Lower leg skin (tissue), 4 donors: ENCODE results near the gene EML6. TPM values are rescaled to one million over a fixed set of nuclear protein-coding genes. Genes with fewer than 3 reads are reported as not detected.
A peak's percentile ranks its signal among the peaks of the same experiment; 100 is the strongest.

ENCODE experiments used
- DNase-seq, 2 donors: peaks; one replicate each; pipeline ENCODE4 v3.0.0-alpha.2; 2019; ENCODE audit warnings: low spot score in 2 of 2
- H3K4me3 ChIP-seq: fragments of 200-600 bp; sonication (generic); 2 replicates; pipeline ENCODE4 v1.5.1; 2017; ENCODE audit warnings: mild to moderate bottlenecking, low read depth; ENCODE audit not compliant: poor library complexity, severe bottlenecking
- CTCF ChIP-seq, 3 donors: fragments of 450-650 bp; IDR thresholded peaks; one replicate each; pipeline ENCODE4 v1.5.1; 2016; ENCODE audit warnings: antibody characterized with exemption in 3 of 3, mild to moderate bottlenecking in 3 of 3, moderate library complexity in 2 of 3
- POLR2A ChIP-seq, 2 donors: fragments of 450-650 bp; IDR thresholded peaks; one replicate each; pipeline ENCODE4 v1.6.1; 2016 to 2017; ENCODE audit warnings: antibody characterized with exemption in 2 of 2, mild to moderate bottlenecking in 1 of 2, moderate library complexity in 1 of 2
- WGBS, 2 donors: methylation state at CpG; one replicate each; pipeline ENCODE4 v1.1.5; 2018; 5-methylcytosine and 5-hydroxymethylcytosine counted together
- intact Hi-C: fragments of 100-400 bp; cut with DNase I; formaldehyde crosslinking; loops from one replicate; pipeline ENCODE4 v1.15.0; 2023; ENCODE audit warnings: low total_unique reads
- total RNA-seq, 4 donors: library from RNA; depleted of rRNA; stranded (reverse); fragments of >200 nt; gene quantifications; one replicate each; pipeline ENCODE4 v1.1.0, GENCODE V29; 2016

Gene EML6
- total RNA-seq, 4 donors from 2014 or later = 1.8 to 4.4 (median 3.3) TPM

- WGBS, 2 donors = 87 to 91% methylated on average over 15 of the region's 15 CpGs
- intact Hi-C loops = no loop called here
- H3K4me3 ChIP-seq = no peak overlapping the region
- no peak for DNase-seq
- TF ChIP-seq CTCF (IDR thresholded peaks at IDR 0.05) = no peak
- TF ChIP-seq POLR2A (IDR thresholded peaks at IDR 0.05) = no peak
These were observed 218.0 kb downstream of the EML6 start for GRCh38 chr2:54941248-54941984.

- 71 to 83% methylated on average over 5 of the region's 5 CpGs for WGBS, 2 donors
- TF ChIP-seq POLR2A (IDR thresholded peaks at IDR 0.05) (no peak), CTCF (IDR thresholded peaks at IDR 0.05) (no peak)
- intact Hi-C loops = no loop called here
- no peak overlapping the region for H3K4me3 ChIP-seq
- no peak for DNase-seq
These were observed 218.9 kb downstream of the EML6 start for GRCh38 chr2:54942373-54942772.

- no peak for TF ChIP-seq POLR2A (IDR thresholded peaks at IDR 0.05)
- no peak for TF ChIP-seq CTCF (IDR thresholded peaks at IDR 0.05)
- intact Hi-C loops = no loop called here
- DNase-seq = no peak
- H3K4me3 ChIP-seq = no peak overlapping the region
- WGBS, 2 donors = 93 to 94% methylated on average over 1 of the region's 1 CpG
These were observed 221.4 kb downstream of the EML6 start for GRCh38 chr2:54944724-54945326.

- TF ChIP-seq POLR2A (IDR thresholded peaks at IDR 0.05) (no peak), CTCF (IDR thresholded peaks at IDR 0.05) (no peak)
- WGBS, 2 donors = 16 to 21% methylated on average over 7 to 8 of the region's 8 CpGs
- no peak overlapping the region for H3K4me3 ChIP-seq
- peak; percentile 88 to 96 for DNase-seq
- intact Hi-C loops = no loop called here
These were observed 222.1 kb downstream of the EML6 start for GRCh38 chr2:54945391-54946219.

- intact Hi-C loops = no loop called here
- no peak overlapping the region for H3K4me3 ChIP-seq
- TF ChIP-seq POLR2A (IDR thresholded peaks at IDR 0.05) (no peak), CTCF (IDR thresholded peaks at IDR 0.05) (no peak)
- no peak for DNase-seq
- WGBS, 2 donors = 43 to 50% methylated on average over 9 of the region's 9 CpGs
These were observed 222.9 kb downstream of the EML6 start for GRCh38 chr2:54946220-54946805.
